SW480 (cell line): ENCODE measurements around the gene RBM15.

Experiments used
- DNase-seq: peaks from one replicate; pipeline ENCODE4 v3.0.0-alpha.2; 2016; ENCODE audit warnings: low spot score

Gene RBM15

DNA sequence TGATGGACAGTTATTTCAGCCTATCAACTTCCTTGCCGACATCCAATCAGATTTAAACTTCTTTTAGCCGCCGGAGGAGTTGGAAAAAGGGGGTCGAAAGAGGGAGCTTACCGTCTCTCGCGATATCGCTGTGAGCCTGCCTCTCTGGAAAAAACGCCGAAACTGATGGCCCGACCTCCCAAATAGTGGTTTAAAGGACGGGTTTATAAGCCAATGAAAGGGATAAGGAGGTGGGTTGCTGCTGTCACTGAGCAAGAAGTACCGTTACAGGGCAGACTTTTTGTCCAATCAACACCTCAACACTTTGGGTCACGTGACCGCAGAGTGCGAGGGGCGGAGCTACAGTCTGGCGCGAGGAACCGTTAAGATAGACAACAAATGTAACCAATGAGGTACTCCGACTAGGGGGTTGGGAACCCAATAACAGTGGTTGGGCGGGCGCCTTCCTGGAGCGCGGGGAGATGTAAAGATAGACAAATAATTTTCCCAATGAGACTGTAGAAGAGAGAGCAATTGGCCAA is at the start of gene RBM15:
Gene RBM15 (plus strand): TSS at position 492 of the 521 bp plus-strand sequence. CDS start 29 bp downstream, at position 521.
- peak; percentile 99 for DNase-seq

- DNase-seq = no peak
These were observed 47.7 kb upstream of the RBM15 start for GRCh38 chr1:110291241-110292030.

DNA sequence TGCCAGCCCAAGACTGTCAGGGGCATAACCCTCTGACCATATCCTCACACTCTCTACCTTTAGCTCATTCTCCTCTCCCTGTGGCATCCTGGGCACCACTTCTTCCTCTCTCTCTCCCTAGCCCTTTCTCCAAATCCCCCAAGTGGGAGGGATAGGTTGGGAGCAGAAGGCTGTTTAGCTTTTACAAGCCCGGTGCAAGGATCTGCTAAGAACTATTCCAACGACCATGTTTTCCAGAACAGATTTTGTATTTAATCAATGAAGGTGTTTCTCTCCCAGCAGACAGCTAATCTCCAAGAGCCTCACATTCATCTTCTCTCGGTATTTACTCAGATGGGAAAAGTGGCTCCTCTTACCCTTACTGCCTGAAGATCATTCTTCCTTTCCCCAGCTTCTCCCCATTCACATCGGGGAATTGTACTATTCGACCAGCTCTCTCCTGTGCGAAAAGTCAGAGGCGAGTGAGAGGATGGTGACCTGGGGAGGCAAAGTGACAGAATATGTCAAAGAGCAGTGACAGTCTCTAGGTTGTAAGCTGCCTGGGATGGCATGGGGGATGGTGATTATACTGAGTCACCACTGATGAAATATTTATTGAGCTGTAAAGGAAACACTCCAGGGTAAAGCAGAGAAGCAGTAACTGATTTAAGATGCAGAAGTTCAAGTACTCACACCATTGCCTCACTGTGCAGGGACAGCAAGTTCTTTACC is 47.0 kb upstream of the RBM15 start:
- peak; percentile 17 for DNase-seq

GRCh38 chr1:110293601-110294104 is 45.5 kb upstream of the RBM15 start:
- DNase-seq = no peak

DNA sequence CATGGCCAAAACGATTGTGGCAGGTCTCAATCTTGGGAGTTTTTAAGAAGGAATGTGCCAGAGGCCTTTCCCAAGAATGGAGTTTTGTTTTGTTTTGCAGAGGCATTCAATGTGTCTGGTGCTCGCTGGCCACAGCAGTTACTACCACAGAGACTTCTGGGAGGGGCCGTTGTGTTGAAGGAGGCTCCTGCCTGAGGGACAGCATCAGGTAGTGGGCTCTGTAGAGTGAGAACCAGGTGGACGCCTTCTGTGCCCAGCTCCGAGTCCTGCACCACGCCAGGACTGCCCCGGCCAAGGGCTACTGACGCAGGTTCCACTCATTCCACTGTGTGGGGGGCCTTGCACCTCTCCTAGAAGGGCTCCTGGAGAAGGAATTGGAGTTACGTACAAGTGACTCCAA is 44.9 kb upstream of the RBM15 start:
- DNase-seq = no peak

DNA sequence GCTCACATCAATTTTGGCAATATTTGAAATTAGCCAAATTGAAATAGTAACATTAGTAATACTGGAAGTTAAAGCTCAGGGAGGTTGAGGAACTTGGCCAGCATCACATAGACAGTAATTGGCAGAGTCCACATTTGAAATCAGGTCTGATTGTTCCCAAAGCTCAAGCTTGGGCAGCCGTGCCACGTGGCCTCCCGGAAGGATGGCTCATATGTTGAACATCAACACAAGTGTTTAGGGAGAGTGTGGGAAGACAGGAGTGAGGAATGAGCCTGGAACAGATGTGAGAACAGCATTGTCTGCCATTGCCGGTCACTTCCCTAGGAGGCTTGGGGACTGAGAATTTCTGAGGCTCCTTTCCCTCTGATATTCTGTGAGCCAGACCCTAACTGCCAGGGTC is 40.2 kb upstream of the RBM15 start:
- DNase-seq = no peak

GRCh38 chr1:110300412-110301085 is 38.6 kb upstream of the RBM15 start:
- DNase-seq = no peak

GRCh38 chr1:110302836-110303235 is 36.3 kb upstream of the RBM15 start:
- DNase-seq = no peak

DNA sequence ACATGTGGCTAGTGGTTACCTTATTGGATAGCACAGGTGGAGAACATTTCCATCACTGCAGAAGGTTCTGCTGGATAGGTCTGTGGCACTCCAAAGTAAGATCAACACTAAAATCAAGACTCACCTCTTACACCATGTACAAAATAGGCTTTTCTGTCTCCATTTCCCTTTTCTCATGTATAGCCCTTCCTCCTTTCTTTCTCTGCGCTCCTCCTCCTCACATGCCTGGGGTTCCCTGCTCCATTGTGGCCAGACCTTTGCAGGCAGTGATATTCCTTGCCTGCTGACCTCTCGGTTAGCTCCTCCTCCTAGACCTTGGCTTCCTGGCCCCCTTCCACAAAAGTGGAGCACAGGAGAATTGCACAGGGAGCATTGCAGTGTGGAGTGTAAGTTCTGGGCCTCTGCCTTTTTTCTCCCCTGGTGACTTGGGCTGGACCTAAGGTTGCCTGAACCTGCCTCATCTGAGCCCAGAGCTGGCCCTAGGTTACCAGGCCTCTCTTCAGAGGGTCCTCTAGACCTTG is 33.2 kb upstream of the RBM15 start:
- no peak for DNase-seq

GRCh38 chr1:110307239-110307974 is 31.8 kb upstream of the RBM15 start:
- DNase-seq = no peak

- no peak for DNase-seq
These were observed 30.9 kb upstream of the RBM15 start for GRCh38 chr1:110308247-110308646.

- no peak for DNase-seq
These were observed 30.0 kb upstream of the RBM15 start for GRCh38 chr1:110309139-110309538.

GRCh38 chr1:110309767-110310166 is 29.4 kb upstream of the RBM15 start:
- DNase-seq = no peak

- no peak for DNase-seq
These were observed 28.9 kb upstream of the RBM15 start for GRCh38 chr1:110310300-110310699.

GRCh38 chr1:110312188-110313121 is 26.7 kb upstream of the RBM15 start:
- peak; percentile 56 for DNase-seq

DNA sequence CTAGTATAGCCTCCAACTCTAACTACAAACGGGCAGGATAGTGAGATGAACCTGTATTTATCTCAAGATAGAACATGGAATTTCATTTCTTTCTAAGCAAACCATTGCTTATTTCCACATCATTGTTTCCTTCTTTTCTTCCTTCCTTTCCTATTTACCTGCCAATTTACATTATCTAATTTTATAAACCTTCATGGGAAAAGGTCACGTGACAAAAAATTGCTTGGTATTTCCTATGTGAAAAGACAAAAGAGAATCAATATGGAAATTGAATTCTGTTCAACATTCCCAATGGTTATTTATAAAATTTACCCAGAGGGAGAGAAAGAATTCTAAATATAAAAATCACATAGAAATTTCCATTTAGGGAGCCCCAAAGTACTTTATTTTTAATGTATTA is 22.4 kb upstream of the RBM15 start:
- DNase-seq = no peak

GRCh38 chr1:110318046-110318445 is 21.1 kb upstream of the RBM15 start:
- DNase-seq = no peak

DNA sequence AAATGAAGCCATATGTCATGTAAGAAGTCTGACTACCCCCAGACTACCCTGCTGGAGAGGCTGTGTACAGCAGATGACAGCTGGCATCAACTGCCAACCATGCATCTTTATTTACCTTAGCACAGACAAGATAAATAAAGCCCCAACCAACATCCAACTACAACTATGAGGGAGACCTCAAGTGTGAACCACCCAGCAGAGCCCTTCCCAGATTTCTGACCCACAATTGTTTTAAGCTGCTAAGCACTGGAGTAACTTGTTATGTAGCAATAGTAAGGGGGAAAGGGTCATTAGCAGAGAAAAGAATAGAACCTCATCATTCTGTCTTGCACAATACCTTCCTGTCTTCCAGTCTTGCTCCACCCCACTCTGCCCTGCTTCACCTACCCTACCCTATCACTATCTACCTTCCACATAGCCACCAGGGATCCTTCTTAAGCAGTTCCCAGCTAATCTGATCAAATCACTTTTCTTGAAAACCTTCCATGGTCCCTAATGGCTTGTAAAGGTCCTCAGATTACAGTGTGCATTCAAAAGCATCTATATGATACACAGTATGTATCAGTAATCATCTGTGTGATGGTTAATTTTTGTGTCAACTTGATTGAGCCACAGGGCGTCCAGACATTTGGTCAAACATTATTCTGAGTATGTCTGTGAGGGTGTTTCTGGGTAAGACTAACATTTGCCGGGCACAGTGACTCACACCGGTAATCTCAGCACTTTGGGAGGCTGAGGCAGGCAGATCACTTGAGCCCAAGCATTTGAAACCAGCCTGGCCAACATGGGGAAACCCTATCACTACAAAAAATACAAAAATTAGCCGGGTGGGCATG is 19.6 kb upstream of the RBM15 start:
- no peak for DNase-seq

DNA sequence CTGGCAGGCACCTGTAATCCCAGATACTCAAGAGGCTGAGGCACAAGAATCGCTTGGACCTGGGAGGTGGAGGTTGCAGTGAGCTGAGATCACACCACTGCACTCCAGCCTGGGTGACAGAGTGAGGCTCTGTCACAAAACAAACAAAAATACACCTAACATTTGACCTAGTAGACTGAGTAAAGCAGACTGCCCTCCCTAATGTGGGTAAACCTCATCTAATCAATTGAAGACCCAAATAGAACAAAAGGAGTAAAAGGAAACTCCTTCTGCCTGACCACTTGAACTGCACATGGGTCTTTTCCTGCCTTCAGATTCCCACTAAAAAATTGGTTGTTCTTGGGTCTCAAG is 19.0 kb upstream of the RBM15 start:
- DNase-seq = no peak

DNA sequence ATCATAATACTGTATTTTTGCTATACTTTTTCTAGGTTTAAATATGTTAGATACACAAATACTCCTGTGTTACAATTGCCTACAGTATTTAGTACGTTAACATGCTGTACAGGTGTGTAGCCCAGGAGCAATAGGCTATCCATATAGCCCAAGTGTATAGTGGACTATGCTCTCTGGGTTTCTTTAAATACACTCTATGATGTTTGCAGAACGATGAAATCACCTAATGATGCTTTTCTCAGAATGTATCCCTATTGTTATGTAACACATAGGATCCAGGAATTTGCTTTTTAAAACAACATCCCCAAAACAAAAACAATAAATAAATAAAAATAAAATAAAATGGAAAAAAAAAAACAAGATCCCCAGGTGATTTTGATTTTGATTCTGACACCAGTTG is 18.1 kb upstream of the RBM15 start:
- no peak for DNase-seq
